Astrocyte of the hippocampus (primary cell): ENCODE measurements around the gene DPM2.

Source experiments
- DNase-seq: peaks from one replicate; pipeline ENCODE4 v3.0.0; 2011; ENCODE audit warnings: low read depth, low spot score

The DPM2 gene

GRCh38 chr9:127937388-127938297 lies at the start of gene DPM2:
Gene DPM2 (minus strand): TSS chr9:127937854. CDS start chr9:127937820, 34 bp downstream.
- DNase-seq: peak; percentile 94

- peak; percentile 80 for DNase-seq
These were observed 49.5 kb upstream of the DPM2 start for GRCh38 chr9:127987103-127987614.

- DNase-seq: no peak
These were observed 47.4 kb upstream of the DPM2 start for GRCh38 chr9:127985011-127985410.

GRCh38 chr9:127983847-127984289 lies 46.2 kb upstream of the DPM2 start:
- no peak for DNase-seq

GRCh38 chr9:127982912-127983311 lies 45.3 kb upstream of the DPM2 start:
- no peak for DNase-seq

GRCh38 chr9:127981559-127982121 lies 44.0 kb upstream of the DPM2 start:
- DNase-seq: no peak

- DNase-seq: peak; percentile 98
These were observed 43.3 kb upstream of the DPM2 start, which contains the start of gene EEIG1 for GRCh38 chr9:127980706-127981558. Gene EEIG1 (minus strand): TSS chr9:127980989. CDS start chr9:127980137, 852 bp downstream.

GRCh38 chr9:127980060-127980705 lies 42.5 kb upstream of the DPM2 start:
- peak; percentile 63 for DNase-seq

GRCh38 chr9:127979333-127980059 lies 41.8 kb upstream of the DPM2 start:
- peak; percentile 68 for DNase-seq

GRCh38 chr9:127979015-127979332 lies 41.3 kb upstream of the DPM2 start:
- DNase-seq: no peak

- DNase-seq: peak; percentile 90
These were observed 40.4 kb upstream of the DPM2 start for GRCh38 chr9:127977884-127978647.

GRCh38 chr9:127977009-127977883 lies 39.6 kb upstream of the DPM2 start:
- no peak for DNase-seq

GRCh38 chr9:127976498-127976897 lies 38.8 kb upstream of the DPM2 start:
- DNase-seq: no peak

GRCh38 chr9:127975376-127976315 lies 38.0 kb upstream of the DPM2 start:
- DNase-seq: no peak

GRCh38 chr9:127974769-127975261 lies 37.2 kb upstream of the DPM2 start:
- DNase-seq: peak; percentile 69

- DNase-seq: no peak
These were observed 36.5 kb upstream of the DPM2 start for GRCh38 chr9:127974001-127974768.
